GM12865 (cell line): ENCODE measurements around the gene ATF7.
"Not testable (repeated sequence)": the region's sequence is repeated elsewhere in the genome, so short reads cannot be mapped to it uniquely, and the experiment has no call there.

Source experiments
- DNase-seq: peaks from one replicate; pipeline ENCODE4 v3.0.0; 2010; ENCODE audit warnings: low read depth
- H3K4me3 ChIP-seq: 2 replicates; pipeline ENCODE4 v1.5.1; 2011; ENCODE audit warnings: mild to moderate bottlenecking, low read depth, low read length, control low read depth
- TF ChIP-seq, protein P1 (sequence below): IDR thresholded peaks from 2 replicates; pipeline ENCODE4 v1.5.1; 2011; ENCODE audit warnings: low read length, control low read depth, low read depth, inconsistent platforms; ENCODE audit not compliant: insufficient read depth; ENCODE audit errors: missing control alignments

ATF7 gene

DNA sequence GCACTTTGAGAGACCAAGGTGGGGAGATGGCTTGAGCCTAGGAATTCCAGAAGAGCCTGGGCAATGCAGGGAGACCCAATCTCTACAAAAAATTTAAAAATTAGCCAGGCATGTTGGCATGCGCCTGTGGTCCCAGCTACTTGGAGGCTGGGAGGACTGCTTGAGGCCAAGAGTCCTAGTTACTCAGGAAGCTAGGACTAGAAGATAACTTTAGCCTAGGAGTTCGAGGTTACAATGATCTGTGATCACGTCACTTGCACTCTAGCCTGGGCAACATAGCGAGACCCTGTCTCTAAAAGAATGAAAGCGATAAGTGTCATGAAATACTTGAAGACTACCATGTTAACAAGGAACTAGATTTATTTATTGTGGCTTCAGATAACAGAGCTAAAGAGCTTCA is 3.5 kb downstream of the ATF7 start:
- H3K4me3 ChIP-seq = no peak overlapping the region
- no peak for DNase-seq
- TF ChIP-seq, protein P1, sequence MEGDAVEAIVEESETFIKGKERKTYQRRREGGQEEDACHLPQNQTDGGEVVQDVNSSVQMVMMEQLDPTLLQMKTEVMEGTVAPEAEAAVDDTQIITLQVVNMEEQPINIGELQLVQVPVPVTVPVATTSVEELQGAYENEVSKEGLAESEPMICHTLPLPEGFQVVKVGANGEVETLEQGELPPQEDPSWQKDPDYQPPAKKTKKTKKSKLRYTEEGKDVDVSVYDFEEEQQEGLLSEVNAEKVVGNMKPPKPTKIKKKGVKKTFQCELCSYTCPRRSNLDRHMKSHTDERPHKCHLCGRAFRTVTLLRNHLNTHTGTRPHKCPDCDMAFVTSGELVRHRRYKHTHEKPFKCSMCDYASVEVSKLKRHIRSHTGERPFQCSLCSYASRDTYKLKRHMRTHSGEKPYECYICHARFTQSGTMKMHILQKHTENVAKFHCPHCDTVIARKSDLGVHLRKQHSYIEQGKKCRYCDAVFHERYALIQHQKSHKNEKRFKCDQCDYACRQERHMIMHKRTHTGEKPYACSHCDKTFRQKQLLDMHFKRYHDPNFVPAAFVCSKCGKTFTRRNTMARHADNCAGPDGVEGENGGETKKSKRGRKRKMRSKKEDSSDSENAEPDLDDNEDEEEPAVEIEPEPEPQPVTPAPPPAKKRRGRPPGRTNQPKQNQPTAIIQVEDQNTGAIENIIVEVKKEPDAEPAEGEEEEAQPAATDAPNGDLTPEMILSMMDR = no peak

DNA sequence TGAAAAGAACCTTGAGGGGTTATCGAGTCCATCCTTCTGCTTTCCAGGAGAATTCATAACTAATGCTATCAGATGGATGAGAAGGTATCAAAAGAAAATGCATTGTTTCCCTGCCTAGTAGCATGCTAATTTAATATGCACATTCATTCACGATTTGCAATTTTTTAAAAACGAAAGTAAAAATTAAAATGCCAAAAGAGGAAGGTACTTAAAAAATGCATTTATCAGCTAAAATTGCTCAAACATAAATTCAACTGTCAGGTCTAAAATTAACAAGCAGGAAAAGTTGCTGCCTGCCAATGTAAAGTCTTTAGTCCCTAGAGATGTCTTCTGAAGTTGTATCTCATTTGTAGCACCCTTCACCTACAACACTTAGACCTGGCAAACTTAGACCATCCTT is 7.9 kb downstream of the ATF7 start:
- DNase-seq = no peak
- TF ChIP-seq, protein P1 = no peak
- peak overlapping the region; percentile 62 for H3K4me3 ChIP-seq

DNA sequence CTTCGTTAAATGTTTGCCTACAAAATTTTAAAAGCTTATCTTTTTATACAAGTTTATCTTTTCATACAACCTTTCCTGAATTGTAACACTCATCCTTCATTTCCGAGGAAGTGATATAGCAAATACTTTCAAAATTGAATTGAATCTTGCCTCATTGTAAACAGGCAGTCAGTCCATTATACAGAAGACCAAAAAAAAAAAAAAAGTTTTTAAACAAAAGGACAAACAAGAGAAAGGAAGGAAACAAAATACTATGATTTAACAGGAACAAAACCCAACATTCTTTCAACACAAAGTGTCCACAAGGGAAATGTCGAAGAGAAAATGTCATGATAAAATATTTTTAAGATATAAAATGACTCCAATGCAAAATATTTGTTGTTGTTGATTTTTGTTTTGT is 8.5 kb downstream of the ATF7 start:
- DNase-seq = no peak
- TF ChIP-seq, protein P1 = no peak
- H3K4me3 ChIP-seq = peak overlapping the region; percentile 62

DNA sequence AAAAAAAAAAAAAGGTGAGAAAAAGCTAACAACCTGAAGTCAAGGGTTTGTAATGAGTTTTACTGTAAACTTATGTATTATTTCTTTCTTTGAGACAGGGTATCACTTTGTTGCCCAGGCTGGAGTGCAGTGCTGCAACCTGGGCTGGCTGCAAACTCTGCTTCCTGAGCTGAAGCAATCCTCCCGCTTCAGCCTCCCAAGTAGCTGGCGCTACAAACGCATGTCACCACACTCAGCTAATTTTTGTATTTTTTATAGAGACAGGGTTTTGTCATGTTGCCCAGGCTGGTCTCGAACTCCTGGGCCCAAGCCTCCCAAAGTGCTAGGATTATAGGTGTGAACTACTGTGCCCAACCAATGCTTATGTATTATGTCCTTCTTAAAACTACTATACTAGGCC is 9.2 kb downstream of the ATF7 start:
- H3K4me3 ChIP-seq = no peak overlapping the region
- no peak for DNase-seq
- TF ChIP-seq, protein P1 = no peak

DNA sequence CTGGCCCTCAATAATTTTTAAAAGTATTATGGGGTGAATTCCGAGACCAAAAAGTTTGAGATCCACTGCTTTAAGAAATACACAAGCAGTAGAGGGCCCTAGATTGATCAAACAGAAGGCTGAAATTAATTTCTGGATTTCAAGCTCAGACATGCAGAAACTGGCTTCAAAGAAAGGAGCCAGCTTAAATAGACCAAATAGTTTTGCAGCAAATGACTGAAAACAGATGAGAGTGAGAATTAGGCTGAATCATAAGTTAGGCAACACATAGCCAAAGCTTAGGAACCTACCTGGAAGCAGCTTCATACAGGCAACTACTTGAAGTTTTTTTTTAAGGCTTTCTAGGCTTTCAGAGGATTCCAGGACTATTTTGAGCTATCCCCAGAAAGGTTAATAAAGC is 12.4 kb downstream of the ATF7 start:
- H3K4me3 ChIP-seq = no peak overlapping the region
- no peak for DNase-seq
- TF ChIP-seq, protein P1 = no peak

DNA sequence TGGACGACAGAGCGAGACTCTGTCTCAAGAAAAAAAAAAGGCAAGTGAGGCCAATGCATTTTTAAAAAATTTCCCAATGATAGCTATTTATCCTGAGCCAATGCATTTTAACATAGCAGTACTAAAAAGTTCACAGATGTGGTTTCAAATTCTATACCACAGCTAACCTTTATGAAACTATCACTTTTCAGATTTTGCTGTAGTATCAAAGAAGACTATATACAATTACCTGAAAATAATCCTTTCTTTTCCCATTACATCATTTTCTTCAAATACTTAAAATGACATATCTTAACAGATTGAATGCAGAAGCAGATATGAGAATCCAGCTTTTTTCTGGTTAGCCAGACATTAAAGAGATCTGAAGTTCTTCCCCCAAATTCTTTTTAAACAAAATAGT is 13.2 kb downstream of the ATF7 start:
- DNase-seq = no peak
- H3K4me3 ChIP-seq = no peak overlapping the region
- TF ChIP-seq, protein P1 = no peak

DNA sequence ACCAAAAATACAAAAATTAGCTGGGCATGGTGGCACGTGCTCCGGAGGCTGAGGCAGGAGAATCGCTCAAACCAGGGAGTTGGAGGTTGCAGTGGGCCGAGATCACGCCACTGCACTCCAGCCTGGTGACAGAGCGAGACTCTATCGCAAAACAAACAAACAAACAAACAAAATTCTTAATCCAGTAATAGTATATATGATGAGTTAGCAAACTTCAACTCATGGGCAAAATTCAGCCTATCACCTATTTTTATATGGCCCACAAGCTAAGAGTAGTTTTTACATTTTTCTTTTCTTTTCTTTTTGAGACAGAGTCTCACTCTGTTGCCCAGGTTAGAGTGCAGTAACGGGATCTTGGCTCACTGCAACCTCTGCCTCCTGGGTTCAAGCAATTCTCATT is 14.9 kb downstream of the ATF7 start:
- no peak overlapping the region for H3K4me3 ChIP-seq
- DNase-seq = no peak
- TF ChIP-seq, protein P1 = no peak

DNA sequence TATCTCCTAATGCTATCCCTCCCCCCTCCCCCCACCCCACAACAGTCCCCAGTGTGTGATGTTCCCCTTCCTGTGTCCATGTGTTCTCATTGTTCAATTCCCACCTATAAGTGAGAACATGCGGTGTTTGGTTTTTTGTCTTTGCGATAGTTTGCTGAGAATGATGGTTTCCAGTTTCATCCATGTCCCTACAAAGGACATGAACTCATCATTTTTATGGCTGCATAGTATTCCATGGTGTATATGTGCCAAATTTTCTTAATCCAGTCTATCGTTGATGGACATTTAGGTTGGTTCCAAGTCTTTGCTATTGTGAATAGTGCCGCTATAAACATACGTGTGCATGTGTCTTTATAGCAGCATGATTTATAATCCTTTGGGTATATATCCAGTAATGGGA is 19.5 kb downstream of the ATF7 start:
- H3K4me3 ChIP-seq, DNase-seq: not testable (repeated sequence)
